IMR-90 (cell line): ENCODE measurements around the gene ARPC5.
"Not testable (repeated sequence)": the region's sequence is repeated elsewhere in the genome, so short reads cannot be mapped to it uniquely, and the experiment has no call there.

Experiments used
- BHLHE40 ChIP-seq: fragments of 150-350 bp; IDR thresholded peaks from 2 replicates; pipeline ENCODE4 v1.6.1; 2016; ENCODE audit warnings: mild to moderate bottlenecking, low read depth, low read length
- CEBPB ChIP-seq: IDR thresholded peaks from 2 replicates; pipeline ENCODE4 v1.6.1; 2012; ENCODE audit warnings: low read depth, low read length, improper control_type of control experiment
- TF ChIP-seq, protein P1 (sequence below): fragments of 150-350 bp; IDR thresholded peaks from 2 replicates; pipeline ENCODE4 v1.6.1; 2017; ENCODE audit warnings: mild to moderate bottlenecking, antibody characterized with exemption, low read length, low read depth
- TF ChIP-seq, protein P2 (sequence below): fragments of 150-350 bp; IDR thresholded peaks from 2 replicates; pipeline ENCODE4 v1.6.1; 2016; ENCODE audit warnings: low read depth, mild to moderate bottlenecking, low read length, moderate library complexity, borderline replicate concordance

DNA sequence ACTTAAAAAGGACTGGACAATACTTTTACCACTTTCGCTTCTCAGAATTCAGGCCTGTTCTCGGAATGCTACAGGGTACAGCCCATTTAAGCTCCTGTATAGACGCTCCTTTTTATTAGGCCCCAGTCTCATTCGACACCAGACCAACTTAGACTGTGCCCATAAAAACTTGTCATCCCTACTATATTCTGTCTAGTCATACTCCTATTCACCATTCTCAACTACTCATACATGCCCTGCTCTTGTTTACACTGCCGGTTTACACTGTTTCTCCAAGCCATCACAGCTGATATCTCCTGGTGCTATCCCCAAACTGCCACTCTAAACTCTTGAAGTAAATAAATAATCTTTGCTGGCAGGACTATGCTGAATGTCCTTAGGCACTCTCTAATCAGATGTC, 17.4 kb downstream of the ARPC5 start:
- TF ChIP-seq, protein P1, sequence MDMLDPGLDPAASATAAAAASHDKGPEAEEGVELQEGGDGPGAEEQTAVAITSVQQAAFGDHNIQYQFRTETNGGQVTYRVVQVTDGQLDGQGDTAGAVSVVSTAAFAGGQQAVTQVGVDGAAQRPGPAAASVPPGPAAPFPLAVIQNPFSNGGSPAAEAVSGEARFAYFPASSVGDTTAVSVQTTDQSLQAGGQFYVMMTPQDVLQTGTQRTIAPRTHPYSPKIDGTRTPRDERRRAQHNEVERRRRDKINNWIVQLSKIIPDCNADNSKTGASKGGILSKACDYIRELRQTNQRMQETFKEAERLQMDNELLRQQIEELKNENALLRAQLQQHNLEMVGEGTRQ: not testable (repeated sequence)
- TF ChIP-seq BHLHE40, CEBPB: not testable (repeated sequence)
- TF ChIP-seq, protein P2, sequence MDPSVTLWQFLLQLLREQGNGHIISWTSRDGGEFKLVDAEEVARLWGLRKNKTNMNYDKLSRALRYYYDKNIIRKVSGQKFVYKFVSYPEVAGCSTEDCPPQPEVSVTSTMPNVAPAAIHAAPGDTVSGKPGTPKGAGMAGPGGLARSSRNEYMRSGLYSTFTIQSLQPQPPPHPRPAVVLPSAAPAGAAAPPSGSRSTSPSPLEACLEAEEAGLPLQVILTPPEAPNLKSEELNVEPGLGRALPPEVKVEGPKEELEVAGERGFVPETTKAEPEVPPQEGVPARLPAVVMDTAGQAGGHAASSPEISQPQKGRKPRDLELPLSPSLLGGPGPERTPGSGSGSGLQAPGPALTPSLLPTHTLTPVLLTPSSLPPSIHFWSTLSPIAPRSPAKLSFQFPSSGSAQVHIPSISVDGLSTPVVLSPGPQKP: not testable (repeated sequence)
